Kidney (tissue), 14 donors: ENCODE data around the gene CBLB. TPM values are rescaled to one million over a fixed set of nuclear protein-coding genes. Genes with fewer than 3 reads are reported as not detected.
A peak's percentile ranks its signal among the peaks of the same experiment; 100 is the strongest.
"Not testable (repeated sequence)": the region's sequence is repeated elsewhere in the genome, so short reads cannot be mapped to it uniquely, and the experiment has no call there.

Experiments
- DNase-seq, 5 donors: peaks; one replicate each; pipeline ENCODE4 v3.0.0-alpha.2; 2013 to 2020
- FAIRE-seq: peaks from 2 replicates; lab custom pipeline; 2012; peaks lifted over from hg19 to GRCh38; lab: Jason Lieb, UNC
- H3K27ac ChIP-seq, 2 donors: one replicate each; pipeline ENCODE4 v1.7.0; 2013; ENCODE audit warnings: low read depth in 2 of 2, low read length in 2 of 2, inconsistent platforms in 1 of 2
- H3K27me3 ChIP-seq: one replicate; pipeline ENCODE4 v1.7.1; 2013; ENCODE audit warnings: low read length, inconsistent platforms; ENCODE audit not compliant: control insufficient read depth, insufficient read depth
- H3K36me3 ChIP-seq, 3 donors: one replicate each; pipeline versions ENCODE4 v1.7.0 to v1.7.1; 2013; ENCODE audit warnings: low read length in 3 of 3, control low read depth in 1 of 3, inconsistent platforms in 1 of 3; ENCODE audit not compliant: insufficient read depth in 3 of 3, control insufficient read depth in 2 of 3
- H3K4me1 ChIP-seq, 3 donors: one replicate each; pipeline versions ENCODE4 v1.7.0 to v1.7.1; 2013; ENCODE audit warnings: low read length in 3 of 3, inconsistent platforms in 1 of 3, low read depth in 1 of 3; ENCODE audit not compliant: control insufficient read depth in 2 of 3, insufficient read depth in 2 of 3
- H3K4me3 ChIP-seq, 3 donors: one replicate each; pipeline versions ENCODE4 v1.7.0 to v1.8.1; 2013; ENCODE audit warnings: low read length in 3 of 3, control low read depth in 1 of 3, inconsistent platforms in 1 of 3
- H3K9ac ChIP-seq, 3 donors: one replicate each; pipeline versions ENCODE4 v1.7.0 to v1.7.1; 2013; ENCODE audit warnings: low read length in 3 of 3, control low read depth in 1 of 3, inconsistent platforms in 1 of 3
- H3K9me3 ChIP-seq, 3 donors: one replicate each; pipeline versions ENCODE4 v1.7.0 to v1.7.1; 2013; ENCODE audit warnings: low read length in 3 of 3, control low read depth in 1 of 3, inconsistent platforms in 1 of 3; ENCODE audit not compliant: control insufficient read depth in 2 of 3, insufficient read depth in 1 of 3
- intact Hi-C: fragments of 100-400 bp; cut with DNase I; formaldehyde crosslinking; loops from one replicate; pipeline ENCODE4 v1.11.1; 2022
- polyA plus RNA-seq: library from polyadenylated mRNA; stranded (reverse); fragments of 350-450 nt; fragmentation: Illumina TruSeq; extraction: RNeasy Lipid Tissue Mini Kit (QIAGEN cat#74804); gene quantifications from one replicate; pipeline ENCODE4 v1.2.3, GENCODE V29; 2014; ENCODE audit warnings: low read depth, low replicate concordance; ENCODE audit not compliant: insufficient read depth
- total RNA-seq: library from RNA; stranded (reverse); fragmentation: NEBNext Ultra II Directional; extraction: Animal tissue kit (Norgen Biotek cat#: 25700); gene quantifications from one replicate; pipeline ENCODE4 v1.2.1, GENCODE V29; 2021
- TF ChIP-seq, protein P1 (sequence below): IDR thresholded peaks from 3 replicates; pipeline ENCODE4 v1.5.1; 2012; ENCODE audit warnings: mild to moderate bottlenecking, moderate library complexity, borderline replicate concordance; ENCODE audit not compliant: insufficient read depth; ENCODE audit errors: extremely low read depth
- donor health status: control.
- donor health status: control.
- donor health status: control.
- donor health status: control.
- donor health status: control.
- donor health status: DM: yes; HTN: yes; CAD: no.
- donor health status: Normal renal cell carcinoma (clear cell type).

The CBLB gene
- total and polyA plus RNA-seq, 2 donors from 2014 or later, result 7.7 to 48.4 TPM

DNA sequence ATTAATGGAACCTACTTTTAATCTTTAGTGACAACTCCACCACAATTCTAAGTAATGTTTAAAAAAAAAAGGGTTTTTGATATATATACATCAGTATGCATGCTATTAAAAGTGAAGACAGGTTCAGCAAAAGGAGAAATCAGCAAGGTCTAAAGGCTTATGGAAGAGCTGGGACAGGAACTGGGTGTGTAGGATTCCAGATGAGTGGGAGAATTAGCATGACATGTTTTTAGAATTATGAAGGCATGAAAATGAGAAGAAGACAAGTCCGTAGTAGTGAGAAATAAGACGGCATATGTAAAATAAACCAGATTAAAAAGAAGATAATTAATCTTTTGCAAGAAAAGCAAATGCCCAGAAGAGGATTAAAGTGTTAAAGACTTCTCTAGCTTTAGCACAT is 52.0 kb downstream of the CBLB start:
- intact Hi-C loops, result no loop called here
- Histone ChIP-seq H3K4me3 (no peak overlapping the region), H3K9ac (no peak overlapping the region), H3K36me3 (peaks cover 0 to 2% (median 0%) of the 10 kb centered on the region in 3 donors), H3K27me3 (no peaks in the 10 kb centered on the region), H3K27ac (no peak overlapping the region), H3K4me1 (no peaks in the 10 kb centered on the region), H3K9me3 (no peaks in the 10 kb centered on the region)
- FAIRE-seq (no peak), DNase-seq (no peak)
- TF ChIP-seq, protein P1, sequence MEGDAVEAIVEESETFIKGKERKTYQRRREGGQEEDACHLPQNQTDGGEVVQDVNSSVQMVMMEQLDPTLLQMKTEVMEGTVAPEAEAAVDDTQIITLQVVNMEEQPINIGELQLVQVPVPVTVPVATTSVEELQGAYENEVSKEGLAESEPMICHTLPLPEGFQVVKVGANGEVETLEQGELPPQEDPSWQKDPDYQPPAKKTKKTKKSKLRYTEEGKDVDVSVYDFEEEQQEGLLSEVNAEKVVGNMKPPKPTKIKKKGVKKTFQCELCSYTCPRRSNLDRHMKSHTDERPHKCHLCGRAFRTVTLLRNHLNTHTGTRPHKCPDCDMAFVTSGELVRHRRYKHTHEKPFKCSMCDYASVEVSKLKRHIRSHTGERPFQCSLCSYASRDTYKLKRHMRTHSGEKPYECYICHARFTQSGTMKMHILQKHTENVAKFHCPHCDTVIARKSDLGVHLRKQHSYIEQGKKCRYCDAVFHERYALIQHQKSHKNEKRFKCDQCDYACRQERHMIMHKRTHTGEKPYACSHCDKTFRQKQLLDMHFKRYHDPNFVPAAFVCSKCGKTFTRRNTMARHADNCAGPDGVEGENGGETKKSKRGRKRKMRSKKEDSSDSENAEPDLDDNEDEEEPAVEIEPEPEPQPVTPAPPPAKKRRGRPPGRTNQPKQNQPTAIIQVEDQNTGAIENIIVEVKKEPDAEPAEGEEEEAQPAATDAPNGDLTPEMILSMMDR, result no peak

DNA sequence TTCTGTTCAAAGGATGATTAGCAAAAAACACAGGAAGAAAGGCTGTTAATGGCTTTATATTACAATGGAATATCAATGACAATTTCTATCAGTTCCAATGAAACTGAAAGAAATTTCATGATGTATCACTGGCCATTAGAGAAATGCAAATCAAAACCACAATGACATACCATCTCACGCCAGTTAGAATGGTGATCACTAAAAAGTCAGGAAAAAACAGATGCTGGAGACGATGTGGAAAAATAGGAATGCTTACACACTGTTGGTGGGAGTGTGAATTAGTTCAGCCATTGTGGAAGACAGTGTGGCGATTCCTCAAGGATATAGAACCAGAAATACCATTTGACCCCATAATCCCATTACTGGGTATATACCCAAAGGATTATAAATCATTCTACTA is 53.5 kb downstream of the CBLB start:
- H3K27me3 ChIP-seq, DNase-seq, H3K9me3 ChIP-seq, H3K4me1 ChIP-seq, H3K9ac ChIP-seq, H3K36me3 ChIP-seq, H3K27ac ChIP-seq, FAIRE-seq, H3K4me3 ChIP-seq, intact Hi-C loops: not testable (repeated sequence)

DNA sequence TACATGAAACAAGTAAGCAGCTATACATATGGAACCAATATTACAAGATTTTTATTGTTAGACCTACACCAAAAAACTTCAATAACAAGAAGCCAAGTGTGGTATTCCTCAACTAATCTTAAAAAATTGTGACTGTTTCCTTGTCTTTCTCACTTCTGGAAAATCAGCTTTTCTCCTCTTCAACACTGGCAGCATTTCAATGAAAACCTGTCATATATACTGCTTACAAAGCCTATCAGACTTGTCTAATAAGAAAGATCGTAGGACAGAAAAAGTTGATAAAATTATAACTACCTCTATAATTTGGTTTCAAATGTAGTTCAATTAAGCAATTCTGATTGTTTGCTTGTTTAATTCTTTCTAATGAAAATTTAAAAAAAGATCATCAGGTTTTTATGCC is 55.1 kb downstream of the CBLB start:
- no peaks in the 10 kb centered on the region for H3K27me3 ChIP-seq
- H3K36me3 ChIP-seq, result peaks cover 0 to 2% (median 0%) of the 10 kb centered on the region in 3 donors
- DNase-seq (no peak), FAIRE-seq (peak; percentile 57)
- intact Hi-C loops, result no loop called here
- H3K9ac ChIP-seq, result no peak overlapping the region
- no peaks in the 10 kb centered on the region for H3K9me3 ChIP-seq
- no peak overlapping the region for H3K4me3 ChIP-seq
- H3K4me1 ChIP-seq, result peaks cover 0 to 3% (median 0%) of the 10 kb centered on the region in 3 donors
- H3K27ac ChIP-seq, result no peak overlapping the region
- TF ChIP-seq, protein P1, result no peak

DNA sequence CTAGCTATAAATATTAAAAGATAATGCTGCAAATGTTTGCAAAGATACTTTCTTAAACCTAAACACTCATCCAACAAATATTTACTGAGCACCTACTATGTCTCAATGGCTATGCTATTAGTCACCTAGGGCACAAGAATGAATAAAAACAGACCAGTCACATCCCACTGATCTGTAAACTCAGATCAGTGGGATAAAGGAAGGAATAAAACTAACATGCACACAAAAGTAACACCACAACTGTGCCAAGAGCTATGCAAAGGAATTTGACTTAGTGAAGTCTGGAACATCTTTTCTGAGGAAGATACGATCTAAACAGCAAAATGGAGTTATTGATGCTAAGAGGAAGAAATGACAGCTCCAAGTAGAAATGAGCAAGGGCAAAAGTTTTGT is 56.6 kb downstream of the CBLB start:
- FAIRE-seq (no peak), DNase-seq (no peak)
- TF ChIP-seq, protein P1, result no peak
- peaks cover 0 to 2% (median 0%) of the 10 kb centered on the region in 3 donors for H3K36me3 ChIP-seq
- intact Hi-C loops, result no loop called here
- H3K4me3 ChIP-seq, result no peak overlapping the region
- H3K27ac ChIP-seq, result no peak overlapping the region
- no peaks in the 10 kb centered on the region for H3K27me3 ChIP-seq
- H3K9ac ChIP-seq, result no peak overlapping the region
- peaks cover 0 to 6% (median 0%) of the 10 kb centered on the region in 3 donors for H3K4me1 ChIP-seq
- no peaks in the 10 kb centered on the region for H3K9me3 ChIP-seq
